Fibroblast of skin of abdomen (primary cell): ENCODE data around the gene PLEKHB1.
A peak's percentile ranks its signal among the peaks of the same experiment; 100 is the strongest.
"Not testable (repeated sequence)": the region's sequence is repeated elsewhere in the genome, so short reads cannot be mapped to it uniquely, and the experiment has no call there.

Experiments used
- DNase-seq: peaks from one replicate; pipeline ENCODE4 v3.0.0-alpha.2; 2013

The PLEKHB1 gene

DNA sequence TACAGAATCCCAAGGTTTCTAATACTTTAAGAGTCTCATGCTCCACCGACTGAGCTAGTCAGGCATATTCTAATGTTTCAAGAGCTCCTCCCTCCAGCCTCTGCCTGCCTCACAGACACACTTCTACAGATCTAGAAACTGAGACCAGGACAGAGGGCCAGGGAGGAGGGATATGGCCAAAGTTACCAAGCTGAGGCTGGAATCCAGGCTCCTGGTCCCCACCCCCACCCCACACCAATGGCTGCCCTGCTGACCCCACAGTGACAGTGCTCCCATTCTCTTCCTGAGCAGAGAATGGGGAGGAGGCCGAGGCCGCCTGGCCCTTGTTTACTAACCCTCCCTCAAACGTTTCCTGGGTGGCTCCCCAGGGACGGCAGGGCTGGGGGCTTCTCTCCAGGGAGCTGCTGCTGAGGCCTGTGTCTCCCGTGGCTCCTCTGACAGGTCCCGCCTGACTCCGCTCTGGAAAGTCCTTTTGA lies 2.2 kb downstream of the PLEKHB1 start:
- no peak for DNase-seq

DNA sequence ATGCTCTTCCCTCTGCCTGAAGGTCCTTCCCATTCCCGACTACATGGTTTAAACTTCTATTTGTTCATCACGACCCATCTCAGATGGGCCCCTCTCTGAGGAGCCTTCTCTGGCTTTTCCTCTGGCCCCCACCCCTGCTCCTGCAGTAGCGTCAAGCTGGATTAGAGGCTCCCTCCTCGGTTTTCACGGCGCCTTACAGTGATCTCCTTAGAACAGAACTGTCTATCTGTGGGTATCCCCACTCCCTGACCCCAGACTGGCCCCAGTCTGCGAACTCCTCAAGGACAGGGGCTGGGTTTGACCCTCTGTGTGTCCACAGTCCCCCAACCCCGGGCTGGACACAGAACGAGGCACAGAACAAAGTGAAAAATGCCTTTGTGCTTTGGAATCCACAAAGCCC lies 2.8 kb downstream of the PLEKHB1 start:
- DNase-seq: no peak

DNA sequence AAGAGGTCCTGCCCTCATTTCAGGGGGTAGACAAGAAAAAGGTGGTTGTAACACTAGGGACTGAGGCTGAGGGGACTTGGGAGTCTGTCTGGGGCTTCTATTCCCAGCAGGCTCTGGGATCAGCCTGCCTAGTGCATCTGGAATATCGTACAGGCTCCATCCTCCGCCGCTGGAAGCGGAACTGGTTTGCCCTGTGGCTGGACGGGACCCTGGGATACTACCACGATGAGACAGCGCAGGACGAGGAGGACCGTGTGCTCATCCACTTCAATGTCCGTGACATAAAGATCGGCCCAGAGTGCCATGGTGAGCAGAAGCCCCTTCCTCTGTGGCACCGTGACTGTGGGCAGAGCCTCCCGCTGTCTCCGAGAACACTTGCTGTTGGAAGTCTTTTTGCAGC lies 4.0 kb downstream of the PLEKHB1 start:
- DNase-seq: no peak

DNA sequence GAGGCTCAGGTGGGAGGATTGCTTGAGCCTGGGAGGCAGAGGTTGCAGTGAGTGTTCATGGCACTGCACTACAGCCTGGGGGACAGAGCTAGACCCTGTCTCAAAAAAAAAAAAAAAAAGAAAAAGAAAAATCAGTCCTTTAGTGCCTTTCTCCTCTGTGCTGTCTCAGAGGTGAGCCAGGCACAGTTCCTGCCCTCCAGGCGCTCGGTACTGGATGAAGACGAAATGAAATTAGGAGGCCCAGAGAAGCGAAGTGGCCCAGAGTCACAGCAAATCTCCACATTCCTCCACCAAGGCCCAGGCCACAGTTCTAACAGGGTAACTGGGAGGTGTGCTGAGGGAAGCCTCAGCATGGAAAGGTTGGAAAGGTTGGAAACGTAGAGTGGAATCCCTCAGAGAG lies 4.9 kb downstream of the PLEKHB1 start:
- no peak for DNase-seq

GRCh38 chr11:73651661-73652045 lies 5.3 kb downstream of the PLEKHB1 start:
- DNase-seq: no peak

- no peak for DNase-seq
Observed at GRCh38 chr11:73652046-73652730, 5.8 kb downstream of the PLEKHB1 start.

- DNase-seq: no peak
Observed at GRCh38 chr11:73652856-73653559, 6.6 kb downstream of the PLEKHB1 start.

- DNase-seq: no peak
Observed at GRCh38 chr11:73653996-73654395, 7.6 kb downstream of the PLEKHB1 start.

DNA sequence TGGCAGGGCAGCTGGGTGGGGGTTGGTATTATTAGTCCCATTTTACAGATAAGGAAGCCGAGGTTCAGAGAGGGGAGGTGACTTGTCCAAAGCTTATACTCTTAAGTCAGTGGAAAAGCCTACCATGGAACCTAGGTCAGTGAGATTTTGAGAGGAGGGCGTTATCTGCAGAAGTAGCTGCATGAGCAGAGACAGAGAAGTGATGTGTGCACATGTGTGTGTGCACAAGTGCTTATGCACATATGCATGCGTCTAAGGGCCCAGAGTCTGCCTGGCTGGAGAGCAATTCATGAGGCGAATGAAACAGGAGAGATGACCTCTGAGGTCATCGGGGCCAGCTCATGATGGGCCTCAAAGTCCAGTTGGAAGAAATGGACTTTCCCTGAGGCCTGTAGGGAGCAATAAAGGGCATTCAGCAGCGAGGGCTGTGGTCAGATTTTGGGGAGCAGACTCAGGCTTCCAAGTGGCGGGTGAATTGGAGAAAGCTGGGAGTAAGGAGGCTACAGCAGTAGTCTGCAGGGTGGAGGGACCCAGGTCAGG lies 8.2 kb downstream of the PLEKHB1 start:
- no peak for DNase-seq

DNA sequence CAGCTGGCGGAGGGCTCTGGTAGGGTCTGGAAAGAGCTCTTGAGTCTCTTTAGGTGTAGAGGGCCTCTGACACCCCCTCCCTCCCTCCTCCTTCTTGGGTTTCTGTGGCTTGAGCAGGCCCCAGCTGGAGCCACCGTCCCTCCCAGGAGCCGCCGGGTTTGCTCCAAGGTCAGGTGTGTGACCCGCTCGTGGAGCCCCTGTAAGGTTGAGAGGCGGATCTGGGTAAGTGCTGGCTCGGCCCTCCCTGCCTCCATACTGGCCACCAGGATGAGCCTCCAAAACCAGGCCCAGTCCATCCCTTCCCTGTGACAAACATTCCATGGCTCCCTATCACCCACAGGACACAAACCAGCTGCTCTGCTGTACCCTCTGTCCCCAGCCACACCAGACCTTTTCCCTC lies 9.3 kb downstream of the PLEKHB1 start:
- DNase-seq: no peak

DNA sequence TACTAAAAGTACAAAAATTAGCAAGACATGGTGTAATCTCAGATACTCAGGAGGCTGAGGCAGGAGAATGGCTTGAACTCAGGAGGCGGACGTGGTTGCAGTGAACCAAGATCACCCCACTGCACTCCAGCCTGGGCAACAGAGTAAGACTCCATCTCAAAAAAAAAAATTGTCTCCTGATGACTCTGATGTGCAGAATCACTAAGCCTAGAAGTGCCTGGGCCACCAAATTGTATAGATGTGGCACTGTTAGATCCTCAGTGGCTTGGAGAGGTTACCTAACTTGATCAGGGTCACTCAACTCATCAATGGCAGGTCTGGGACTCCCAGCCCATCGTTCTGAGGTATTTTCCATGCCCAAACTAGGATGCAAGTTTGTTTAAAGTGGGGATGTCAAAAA lies 10.6 kb downstream of the PLEKHB1 start:
- no peak for DNase-seq

DNA sequence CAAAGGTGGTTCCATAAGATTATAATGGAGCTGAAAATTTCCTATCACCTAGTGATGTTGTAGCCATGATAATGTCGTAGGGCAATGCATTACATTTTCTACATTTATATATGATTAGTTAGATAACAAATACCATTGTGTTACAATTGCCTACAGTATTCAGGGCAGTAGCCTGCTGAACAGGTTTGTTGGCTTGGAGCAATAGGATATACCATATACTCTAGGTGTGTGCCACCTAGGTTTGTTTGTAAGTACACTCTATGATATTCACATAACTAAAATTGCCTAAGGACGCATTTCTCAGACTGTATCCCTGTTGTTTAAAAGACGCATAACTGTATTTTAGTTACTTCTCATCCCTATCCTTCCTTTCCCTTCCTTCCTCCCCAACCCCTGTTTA lies 13.6 kb downstream of the PLEKHB1 start:
- no peak for DNase-seq

GRCh38 chr11:73660497-73661034 lies 14.2 kb downstream of the PLEKHB1 start:
- DNase-seq: no peak

- DNase-seq: peak; percentile 84
Observed at GRCh38 chr11:73661035-73661628, 14.8 kb downstream of the PLEKHB1 start.

DNA sequence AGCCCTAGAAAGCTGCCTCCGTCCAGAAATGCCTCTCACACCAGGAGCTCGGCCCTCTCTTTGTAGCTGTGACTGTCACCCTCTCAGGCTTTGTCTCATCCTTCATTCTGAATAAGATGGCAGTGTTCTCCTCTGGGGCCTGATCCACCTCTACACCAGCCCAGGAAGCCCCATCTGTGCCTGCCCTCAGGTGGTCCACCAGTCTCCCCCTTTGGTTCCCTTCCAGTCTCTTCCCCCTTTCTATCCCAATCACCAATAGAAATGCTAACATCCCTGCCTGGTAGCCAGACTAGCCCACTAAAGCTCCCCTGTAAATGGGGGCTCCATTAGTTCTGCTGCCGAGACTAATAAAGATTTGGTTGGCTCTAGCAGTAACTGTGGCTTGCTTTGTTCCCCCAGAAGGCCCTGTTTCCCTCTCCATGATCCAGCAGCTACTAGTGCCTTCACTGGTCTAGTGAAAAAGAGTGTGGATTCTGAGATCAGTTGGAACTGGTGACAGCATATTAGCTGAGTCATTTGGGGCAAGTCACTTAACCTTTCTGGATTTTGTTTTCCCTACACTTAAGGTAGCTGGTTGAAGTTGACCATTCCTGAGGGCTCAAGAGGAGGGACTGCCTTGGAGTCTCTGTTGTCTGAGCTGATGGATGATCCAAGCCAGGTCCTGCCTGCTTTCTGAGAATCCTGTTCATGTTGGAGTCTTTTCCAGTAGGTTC lies 16.2 kb downstream of the PLEKHB1 start:
- no peak for DNase-seq

GRCh38 chr11:73663604-73664495 lies 17.5 kb downstream of the PLEKHB1 start:
- no peak for DNase-seq

- DNase-seq: no peak
Observed at GRCh38 chr11:73664877-73665276, 18.5 kb downstream of the PLEKHB1 start.

GRCh38 chr11:73667891-73668290 lies 21.5 kb downstream of the PLEKHB1 start:
- no peak for DNase-seq

- no peak for DNase-seq
Observed at GRCh38 chr11:73670808-73671207, 24.4 kb downstream of the PLEKHB1 start.

GRCh38 chr11:73671701-73672100 lies 25.3 kb downstream of the PLEKHB1 start:
- DNase-seq: no peak

GRCh38 chr11:73676552-73676951 lies 30.2 kb downstream of the PLEKHB1 start:
- DNase-seq: not testable (repeated sequence)

- DNase-seq: no peak
Observed at GRCh38 chr11:73680687-73681086, 34.3 kb downstream of the PLEKHB1 start.
